Bronchial epithelial cell (primary cell): Measurements from ENCODE around the gene SMAD3. TPM values are rescaled to one million over a fixed set of nuclear protein-coding genes. Genes with fewer than 3 reads are reported as not detected.

Experiments
- DNase-seq: peaks from one replicate; pipeline ENCODE4 v3.0.0-alpha.2; 2010; ENCODE audit warnings: low read depth
- FAIRE-seq: peaks from 2 replicates; lab custom pipeline; 2011; peaks lifted over from hg19 to GRCh38; lab: Jason Lieb, UNC
- H3K27me3 ChIP-seq: 2 replicates; pipeline ENCODE4 v1.5.1; 2011; ENCODE audit warnings: low read length; ENCODE audit not compliant: control insufficient read depth, insufficient read depth
- H3K36me3 ChIP-seq: 2 replicates; pipeline ENCODE4 v1.5.1; 2011; ENCODE audit warnings: low read length; ENCODE audit not compliant: control insufficient read depth, insufficient read depth
- H3K4me3 ChIP-seq: 2 replicates; pipeline ENCODE4 v1.5.1; 2011; ENCODE audit warnings: mild to moderate bottlenecking, low read depth, low read length, control low read depth
- CTCF ChIP-seq: IDR thresholded peaks from 2 replicates; pipeline ENCODE4 v1.5.1; 2011; ENCODE audit warnings: mild to moderate bottlenecking, moderate library complexity, low read length, control low read depth, inconsistent platforms; ENCODE audit not compliant: insufficient read depth, severe bottlenecking
- total RNA-seq: library from RNA; depleted of rRNA; stranded (reverse); fragments of >200 nt; gene quantifications from 2 replicates; pipeline ENCODE4 v1.2.1, GENCODE V29; 2014

SMAD3 gene
- total RNA-seq, 1 donor from 2014 or later: 9.5 TPM

- Histone ChIP-seq H3K27me3 (no peaks in the 10 kb centered on the region), H3K4me3 (no peak overlapping the region), H3K36me3 (peaks cover 7% of the 10 kb centered on the region)
- FAIRE-seq: no peak
- no peak for DNase-seq
- TF ChIP-seq CTCF: no peak
Measured at GRCh38 chr15:67097424-67097823, 32.0 kb downstream of the SMAD3 start.

- peaks cover 9% of the 10 kb centered on the region for H3K36me3 ChIP-seq
- no peak for TF ChIP-seq CTCF
- H3K27me3 ChIP-seq: no peaks in the 10 kb centered on the region
- no peak for DNase-seq
- no peak overlapping the region for H3K4me3 ChIP-seq
- no peak for FAIRE-seq
Measured at GRCh38 chr15:67097930-67098740, 32.7 kb downstream of the SMAD3 start.

GRCh38 chr15:67098768-67099282 lies 33.4 kb downstream of the SMAD3 start:
- TF ChIP-seq CTCF: no peak
- DNase-seq (no peak), FAIRE-seq (no peak)
- no peak overlapping the region for H3K4me3 ChIP-seq
- peaks cover 5% of the 10 kb centered on the region for H3K36me3 ChIP-seq
- H3K27me3 ChIP-seq: no peaks in the 10 kb centered on the region

GRCh38 chr15:67100124-67100791 lies 34.9 kb downstream of the SMAD3 start:
- no peak for FAIRE-seq
- H3K4me3 ChIP-seq: no peak overlapping the region
- no peak for DNase-seq
- TF ChIP-seq CTCF: no peak
- peaks cover 3% of the 10 kb centered on the region for H3K36me3 ChIP-seq
- no peaks in the 10 kb centered on the region for H3K27me3 ChIP-seq

- Histone ChIP-seq H3K27me3 (no peaks in the 10 kb centered on the region), H3K36me3 (peaks cover 2% of the 10 kb centered on the region), H3K4me3 (no peak overlapping the region)
- no peak for TF ChIP-seq CTCF
- FAIRE-seq: no peak
- no peak for DNase-seq
Measured at GRCh38 chr15:67100801-67101581, 35.6 kb downstream of the SMAD3 start.
